ENCODE data around the gene TOGARAM2. TPM values are rescaled to one million over a fixed set of nuclear protein-coding genes. Genes with fewer than 3 reads are reported as not detected.

TOGARAM2 gene
- total and polyA plus RNA-seq, 7 experiments from 2014 or later: 0.58 to 4.9 (median 1.4) TPM; not detected in 1

GRCh38 chr2:29000956-29001355 is 19.9 kb downstream of the TOGARAM2 start:
- Mint-ChIP-seq H3K9me3 (no peaks in the 10 kb centered on the region), H3K4me3 (peak overlapping the region in 7 of 10 donors; percentile 19 to 70 (median 47)), H3K36me3 (no peaks in the 10 kb centered on the region), H3K27ac (peak overlapping the region in 7 of 9 donors; percentile 40 to 92 (median 88)), H3K4me1 (peaks cover 20 to 37% (median 31%) of the 10 kb centered on the region in 7 donors), H3K27me3 (peaks cover 0 to 8% (median 0%) of the 10 kb centered on the region in 5 donors)
- Histone ChIP-seq H3K9me3 (ENCODE audit: control insufficient read depth in 2 of 3, low read length in 3 of 3) (no peaks in the 10 kb centered on the region), H3K36me3 (ENCODE audit: control insufficient read depth in 2 of 3, insufficient read depth in 3 of 3, low read length in 3 of 3) (no peaks in the 10 kb centered on the region), H3K27ac (ENCODE audit: low read depth, low read length) (peak overlapping the region; percentile 26), H3K27me3 (ENCODE audit: control insufficient read depth in 2 of 2, insufficient read depth in 2 of 2, low read length in 2 of 2) (no peaks in the 10 kb centered on the region), H3K4me3 (ENCODE audit: low read length) (peak overlapping the region; percentile 24), H3K4me1 (ENCODE audit: control insufficient read depth in 2 of 2, insufficient read depth in 2 of 2, low read length in 2 of 2) (peaks cover 9 to 18% of the 10 kb centered on the region in 2 donors)
- DNase-seq: peak in 5 of 9 donors; percentile 27 to 50 (median 42)
- ChIA-PET CTCF (interaction anchor here (0.9 to 1.6 kb wide), 2 partner anchors 10 to 185 kb away, joined by 3 to 5 read pairs; no protein-coding TSS in a partner anchor), POLR2A (interaction anchor here (0.6 to 4.1 kb wide), 4 partner anchors 11 to 1505 kb away, joined by 3 to 34 read pairs (median 7); no protein-coding TSS in a partner anchor)
- peak; percentile 33 for ATAC-seq
- intact Hi-C loops (cut with micrococcal nuclease): loop anchor here (1.0 kb wide), 2 partner anchors 13 to 14 kb away; no protein-coding TSS in a partner anchor

GRCh38 chr2:29001806-29002205 is 20.7 kb downstream of the TOGARAM2 start:
- ATAC-seq: peak; percentile 36
- intact Hi-C loops (cut with micrococcal nuclease): no loop called here
- Histone ChIP-seq H3K27me3 (ENCODE audit: control insufficient read depth in 2 of 2, insufficient read depth in 2 of 2, low read length in 2 of 2) (no peaks in the 10 kb centered on the region), H3K4me1 (ENCODE audit: control insufficient read depth in 2 of 2, insufficient read depth in 2 of 2, low read length in 2 of 2) (peaks cover 9 to 18% of the 10 kb centered on the region in 2 donors), H3K27ac (ENCODE audit: low read depth, low read length) (no peak overlapping the region), H3K4me3 (ENCODE audit: low read length) (no peak overlapping the region), H3K9me3 (ENCODE audit: control insufficient read depth in 2 of 3, low read length in 3 of 3) (no peaks in the 10 kb centered on the region), H3K36me3 (ENCODE audit: control insufficient read depth in 2 of 3, insufficient read depth in 3 of 3, low read length in 3 of 3) (no peaks in the 10 kb centered on the region)
- Mint-ChIP-seq H3K4me1 (peaks cover 20 to 37% (median 31%) of the 10 kb centered on the region in 7 donors), H3K9me3 (no peaks in the 10 kb centered on the region), H3K4me3 (peak overlapping the region in 8 of 10 donors; percentile 15 to 69 (median 48)), H3K27me3 (peaks cover 0 to 7% (median 0%) of the 10 kb centered on the region in 5 donors), H3K36me3 (no peaks in the 10 kb centered on the region), H3K27ac (peak overlapping the region in 8 of 9 donors; percentile 39 to 93 (median 88))
- DNase-seq: peak in 3 of 9 donors; percentile 10 to 36 (median 28)
- ChIA-PET CTCF (interaction anchor here (0.9 to 1.6 kb wide), 2 partner anchors 9 to 184 kb away, joined by 3 to 5 read pairs; no protein-coding TSS in a partner anchor), POLR2A (interaction anchor here (0.6 to 4.1 kb wide), 6 partner anchors 10 to 1504 kb away, joined by 3 to 34 read pairs (median 4); no protein-coding TSS in a partner anchor)

GRCh38 chr2:29004755-29005154 is 23.7 kb downstream of the TOGARAM2 start:
- Histone ChIP-seq H3K9me3 (ENCODE audit: control insufficient read depth in 2 of 3, low read length in 3 of 3) (no peaks in the 10 kb centered on the region), H3K27me3 (ENCODE audit: control insufficient read depth in 2 of 2, insufficient read depth in 2 of 2, low read length in 2 of 2) (no peaks in the 10 kb centered on the region), H3K4me3 (ENCODE audit: low read length) (no peak overlapping the region), H3K27ac (ENCODE audit: low read depth, low read length) (no peak overlapping the region), H3K4me1 (ENCODE audit: control insufficient read depth in 2 of 2, insufficient read depth in 2 of 2, low read length in 2 of 2) (peaks cover 19 to 29% of the 10 kb centered on the region in 2 donors), H3K36me3 (ENCODE audit: control insufficient read depth in 2 of 3, insufficient read depth in 3 of 3, low read length in 3 of 3) (no peaks in the 10 kb centered on the region)
- H3K4me1 Mint-ChIP-seq: peaks cover 29 to 40% (median 36%) of the 10 kb centered on the region in 7 donors
- CTCF ChIA-PET: no interaction called here
- no peak for ATAC-seq
- intact Hi-C loops (cut with micrococcal nuclease): no loop called here
- POLR2A ChIA-PET: no interaction called here
- H3K9me3 Mint-ChIP-seq: no peaks in the 10 kb centered on the region
- H3K4me3 Mint-ChIP-seq: no peak overlapping the region
- H3K36me3 Mint-ChIP-seq: no peaks in the 10 kb centered on the region
- H3K27me3 Mint-ChIP-seq: no peaks in the 10 kb centered on the region
- DNase-seq: no peak
- no peak overlapping the region for H3K27ac Mint-ChIP-seq

- Mint-ChIP-seq H3K9me3 (no peaks in the 10 kb centered on the region), H3K4me1 (peaks cover 26 to 40% (median 36%) of the 10 kb centered on the region in 7 donors), H3K27ac (no peak overlapping the region), H3K36me3 (no peaks in the 10 kb centered on the region), H3K4me3 (no peak overlapping the region), H3K27me3 (no peaks in the 10 kb centered on the region)
- Histone ChIP-seq H3K36me3 (ENCODE audit: control insufficient read depth in 2 of 3, insufficient read depth in 3 of 3, low read length in 3 of 3) (no peaks in the 10 kb centered on the region), H3K27me3 (ENCODE audit: control insufficient read depth in 2 of 2, insufficient read depth in 2 of 2, low read length in 2 of 2) (no peaks in the 10 kb centered on the region), H3K9me3 (ENCODE audit: control insufficient read depth in 2 of 3, low read length in 3 of 3) (no peaks in the 10 kb centered on the region), H3K27ac (ENCODE audit: low read depth, low read length) (no peak overlapping the region), H3K4me3 (ENCODE audit: low read length) (no peak overlapping the region), H3K4me1 (ENCODE audit: control insufficient read depth in 2 of 2, insufficient read depth in 2 of 2, low read length in 2 of 2) (peaks cover 21 to 29% of the 10 kb centered on the region in 2 donors)
- ChIA-PET POLR2A (no interaction called here), CTCF (no interaction called here)
- DNase-seq (no peak), ATAC-seq (no peak)
- intact Hi-C loops (cut with micrococcal nuclease): no loop called here
Observed at GRCh38 chr2:29005331-29005730, 24.2 kb downstream of the TOGARAM2 start.

GRCh38 chr2:29006092-29006979 is 25.2 kb downstream of the TOGARAM2 start:
- no peak for ATAC-seq
- Mint-ChIP-seq H3K4me1 (peaks cover 30 to 40% (median 37%) of the 10 kb centered on the region in 7 donors), H3K36me3 (no peaks in the 10 kb centered on the region), H3K4me3 (no peak overlapping the region), H3K9me3 (no peaks in the 10 kb centered on the region), H3K27me3 (no peaks in the 10 kb centered on the region), H3K27ac (no peak overlapping the region)
- Histone ChIP-seq H3K9me3 (ENCODE audit: control insufficient read depth in 2 of 3, low read length in 3 of 3) (no peaks in the 10 kb centered on the region), H3K27me3 (ENCODE audit: control insufficient read depth in 2 of 2, insufficient read depth in 2 of 2, low read length in 2 of 2) (no peaks in the 10 kb centered on the region), H3K4me3 (ENCODE audit: low read length) (no peak overlapping the region), H3K36me3 (ENCODE audit: control insufficient read depth in 2 of 3, insufficient read depth in 3 of 3, low read length in 3 of 3) (no peaks in the 10 kb centered on the region), H3K27ac (ENCODE audit: low read depth, low read length) (no peak overlapping the region), H3K4me1 (ENCODE audit: control insufficient read depth in 2 of 2, insufficient read depth in 2 of 2, low read length in 2 of 2) (peaks cover 26 to 29% of the 10 kb centered on the region in 2 donors)
- intact Hi-C loops (cut with micrococcal nuclease): no loop called here
- POLR2A ChIA-PET: no interaction called here
- no peak for DNase-seq
- CTCF ChIA-PET: no interaction called here

GRCh38 chr2:29006980-29007301 is 25.8 kb downstream of the TOGARAM2 start:
- no peaks in the 10 kb centered on the region for H3K36me3 ChIP-seq (ENCODE audit: control insufficient read depth in 2 of 3, insufficient read depth in 3 of 3, low read length in 3 of 3)
- ATAC-seq (no peak), DNase-seq (no peak)
- Mint-ChIP-seq H3K4me3 (no peak overlapping the region), H3K4me1 (peaks cover 32 to 41% (median 39%) of the 10 kb centered on the region in 7 donors), H3K36me3 (no peaks in the 10 kb centered on the region), H3K9me3 (no peaks in the 10 kb centered on the region), H3K27me3 (no peaks in the 10 kb centered on the region), H3K27ac (no peak overlapping the region)
- intact Hi-C loops (cut with micrococcal nuclease): no loop called here
- no peaks in the 10 kb centered on the region for H3K27me3 ChIP-seq (ENCODE audit: control insufficient read depth in 2 of 2, insufficient read depth in 2 of 2, low read length in 2 of 2)
- no peak overlapping the region for H3K27ac ChIP-seq (ENCODE audit: low read depth, low read length)
- POLR2A ChIA-PET: no interaction called here
- CTCF ChIA-PET: no interaction called here
- H3K4me3 ChIP-seq (ENCODE audit: low read length): no peak overlapping the region
- peaks cover 32 to 33% of the 10 kb centered on the region in 2 donors for H3K4me1 ChIP-seq (ENCODE audit: control insufficient read depth in 2 of 2, insufficient read depth in 2 of 2, low read length in 2 of 2)
- no peaks in the 10 kb centered on the region for H3K9me3 ChIP-seq (ENCODE audit: control insufficient read depth in 2 of 3, low read length in 3 of 3)
